ENCODE measurements around the gene ATP4A.
A peak's percentile ranks its signal among the peaks of the same experiment; 100 is the strongest.

ATP4A gene

DNA sequence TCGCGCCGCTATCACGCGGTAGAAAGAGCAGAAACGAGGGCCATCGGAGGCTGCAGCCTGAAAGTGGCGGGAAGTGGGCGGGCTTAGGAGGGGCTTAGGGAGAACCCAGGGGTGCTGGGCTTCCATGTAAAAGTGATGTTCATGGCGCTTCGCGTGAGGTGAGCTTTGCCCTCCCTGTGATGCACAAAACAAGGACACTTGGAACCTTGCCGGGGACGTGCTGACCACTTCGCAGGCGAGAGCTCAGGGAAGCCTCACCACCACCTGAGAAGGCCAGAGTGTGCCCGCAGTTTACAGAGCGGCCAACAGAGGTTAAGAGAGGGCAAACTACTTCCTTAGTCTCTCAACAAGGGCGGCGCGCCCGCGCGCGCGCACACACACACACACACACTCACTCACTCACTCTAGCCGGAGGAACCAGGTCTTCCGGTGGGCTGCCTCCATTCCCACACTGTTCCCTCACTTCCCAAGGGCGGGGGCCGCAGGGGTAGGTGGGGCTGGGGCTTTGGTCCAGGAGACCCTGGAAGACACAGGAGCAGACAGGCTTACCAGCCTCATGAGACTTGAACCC lies 29.6 kb downstream of the ATP4A start:
- Histone ChIP-seq H3K4me3 (ENCODE audit: severe bottlenecking) (no peak overlapping the region), H3K27ac (ENCODE audit: poor library complexity, severe bottlenecking) (no peak overlapping the region), H3K4me1 (ENCODE audit: insufficient read depth, poor library complexity, severe bottlenecking) (no peaks in the 10 kb centered on the region), H3K9me3 (ENCODE audit: severe bottlenecking) (no peaks in the 10 kb centered on the region), H3K36me3 (ENCODE audit: low read depth) (no peaks in the 10 kb centered on the region), H3K27me3 (ENCODE audit: insufficient read depth, poor library complexity, severe bottlenecking) (peaks cover 24% of the 10 kb centered on the region)
- ATAC-seq (ENCODE audit: low read depth) (peak; percentile 60), DNase-seq (ENCODE audit: low spot score) (no peak)
- no peak for TF ChIP-seq CTCF (IDR thresholded peaks at IDR 0.05; ENCODE audit: poor library complexity, severe bottlenecking)

DNA sequence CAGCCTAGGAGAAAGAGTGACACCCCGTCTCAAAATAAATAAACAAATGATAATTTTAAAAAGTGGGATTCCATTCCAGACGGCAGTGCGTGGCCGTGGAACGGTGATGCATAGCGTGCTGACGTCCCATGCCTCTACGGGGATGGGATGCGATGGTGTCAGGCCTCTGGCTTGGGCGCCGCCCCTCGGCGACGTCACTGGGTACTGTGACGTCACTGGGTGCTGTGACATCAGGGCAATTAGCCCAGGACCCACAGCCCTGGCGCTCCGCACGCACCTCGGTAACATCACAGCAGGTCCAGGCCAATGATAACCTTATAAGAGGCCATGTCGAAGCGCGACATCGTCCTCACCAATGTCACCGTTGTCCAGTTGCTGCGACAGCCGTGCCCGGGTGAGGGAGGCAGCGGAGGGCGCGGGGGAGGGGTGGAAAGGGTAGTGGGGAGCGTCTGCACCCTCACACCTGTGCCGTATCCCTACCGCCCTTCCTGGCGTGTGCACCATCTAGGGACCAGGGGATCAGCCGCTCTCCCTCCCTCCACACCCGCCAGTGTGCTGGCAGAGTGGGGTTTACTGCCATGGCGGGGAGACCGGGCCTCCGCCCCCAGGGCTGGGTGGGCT lies 30.1 kb downstream of the ATP4A start, which contains the start of gene GAPDHS:
Gene GAPDHS, plus strand, starts transcription at position 256 of the 621 bp plus-strand sequence. Its CDS starts 72 bp downstream, at position 328.
- Histone ChIP-seq H3K9me3 (ENCODE audit: severe bottlenecking) (no peaks in the 10 kb centered on the region), H3K27ac (ENCODE audit: poor library complexity, severe bottlenecking) (no peak within 1 kb of the TSS), H3K4me1 (ENCODE audit: insufficient read depth, poor library complexity, severe bottlenecking) (no peaks in the 10 kb centered on the region), H3K27me3 (ENCODE audit: insufficient read depth, poor library complexity, severe bottlenecking) (peaks cover 24% of the 10 kb centered on the region), H3K4me3 (ENCODE audit: severe bottlenecking) (no peak within 1 kb of the TSS), H3K36me3 (ENCODE audit: low read depth) (no peaks in the 10 kb centered on the region)
- TF ChIP-seq CTCF (IDR thresholded peaks at IDR 0.05; ENCODE audit: poor library complexity, severe bottlenecking): no peak
- no peak for ATAC-seq (ENCODE audit: low read depth)
- DNase-seq (ENCODE audit: low spot score): no peak

DNA sequence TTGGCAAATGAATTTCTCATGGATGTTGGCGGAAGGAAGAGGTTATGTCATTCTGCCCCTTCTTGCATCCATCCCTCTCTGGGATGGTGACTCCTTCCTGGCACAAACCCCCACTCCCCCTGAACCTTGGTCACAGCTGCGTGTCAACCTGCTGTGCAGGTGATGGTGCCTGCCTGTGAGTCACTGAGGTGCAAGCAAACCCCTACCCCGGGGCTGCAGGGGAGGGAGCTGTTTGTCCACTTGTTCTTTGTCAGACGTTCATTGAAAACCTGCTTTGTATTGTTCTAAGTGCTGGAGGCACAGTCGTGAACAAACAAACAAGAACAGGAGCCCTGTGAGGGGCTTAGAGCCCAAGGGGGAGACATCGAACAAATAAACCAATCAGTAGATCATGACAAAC lies 32.2 kb downstream of the ATP4A start:
- no peak for TF ChIP-seq CTCF (IDR thresholded peaks at IDR 0.05; ENCODE audit: poor library complexity, severe bottlenecking)
- peaks cover 24% of the 10 kb centered on the region for H3K27me3 ChIP-seq (ENCODE audit: insufficient read depth, poor library complexity, severe bottlenecking)
- H3K4me3 ChIP-seq (ENCODE audit: severe bottlenecking): no peak overlapping the region
- DNase-seq (ENCODE audit: low spot score): no peak
- H3K9me3 ChIP-seq (ENCODE audit: severe bottlenecking): no peaks in the 10 kb centered on the region
- no peak for ATAC-seq (ENCODE audit: low read depth)
- H3K27ac ChIP-seq (ENCODE audit: poor library complexity, severe bottlenecking): no peak overlapping the region
- no peaks in the 10 kb centered on the region for H3K36me3 ChIP-seq (ENCODE audit: low read depth)
- no peaks in the 10 kb centered on the region for H3K4me1 ChIP-seq (ENCODE audit: insufficient read depth, poor library complexity, severe bottlenecking)

DNA sequence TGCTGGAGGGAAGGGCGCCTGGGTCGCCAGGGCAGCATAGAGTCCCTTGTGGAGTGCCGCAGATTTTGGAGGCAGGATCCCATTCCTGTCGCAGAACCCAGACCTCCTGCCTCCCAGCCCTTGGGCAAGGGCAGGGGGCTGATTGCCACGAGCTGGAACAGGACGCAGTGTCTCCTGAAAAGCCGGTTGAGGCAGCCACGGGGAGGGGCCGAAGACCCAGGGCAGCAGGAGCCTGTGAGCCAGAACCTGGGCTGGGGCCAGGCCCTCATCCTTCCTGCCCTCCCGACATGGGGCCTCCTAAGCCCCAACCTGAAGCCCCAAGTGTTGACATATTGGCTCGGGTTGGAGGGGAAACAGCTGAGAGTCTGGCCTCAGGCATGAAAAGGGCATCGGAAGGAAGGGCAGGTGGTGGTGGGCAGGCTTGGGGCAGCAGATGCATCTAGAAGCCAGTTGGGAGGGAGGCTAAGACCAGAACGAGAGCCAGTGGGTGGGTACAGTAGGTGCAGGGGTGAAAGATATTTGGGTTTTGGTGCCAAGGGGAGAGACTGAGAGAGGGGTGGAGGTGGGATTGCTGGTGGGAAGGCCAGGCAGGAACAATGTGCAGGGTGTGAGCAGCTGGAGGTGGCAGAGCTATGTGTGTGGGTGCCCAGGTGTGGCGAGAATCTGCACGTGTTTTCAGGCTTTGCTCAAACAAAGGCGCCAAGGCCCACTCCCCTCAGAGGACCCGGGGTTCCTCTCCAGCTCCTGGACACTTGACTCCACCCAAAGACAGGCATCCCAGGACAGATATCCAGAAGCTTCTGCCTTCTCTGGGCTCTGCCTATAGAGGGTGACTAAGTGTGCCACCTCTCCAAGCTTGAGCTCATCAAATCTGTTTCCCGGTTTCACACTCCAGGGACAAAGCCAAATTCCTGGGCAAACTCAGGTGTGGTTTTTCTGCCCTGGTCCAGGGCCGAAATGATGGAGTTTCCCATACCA lies 33.9 kb downstream of the ATP4A start:
- Histone ChIP-seq H3K9me3 (ENCODE audit: severe bottlenecking) (no peaks in the 10 kb centered on the region), H3K27me3 (ENCODE audit: insufficient read depth, poor library complexity, severe bottlenecking) (peaks cover 24% of the 10 kb centered on the region), H3K4me3 (ENCODE audit: severe bottlenecking) (no peak overlapping the region), H3K36me3 (ENCODE audit: low read depth) (no peaks in the 10 kb centered on the region), H3K4me1 (ENCODE audit: insufficient read depth, poor library complexity, severe bottlenecking) (no peaks in the 10 kb centered on the region), H3K27ac (ENCODE audit: poor library complexity, severe bottlenecking) (no peak overlapping the region)
- ATAC-seq (ENCODE audit: low read depth) (no peak), DNase-seq (ENCODE audit: low spot score) (no peak)
- no peak for TF ChIP-seq CTCF (IDR thresholded peaks at IDR 0.05; ENCODE audit: poor library complexity, severe bottlenecking)
